HG03103 (cell line): ENCODE results near the gene GTF3C5.
"Not testable (repeated sequence)": the region's sequence is repeated elsewhere in the genome, so short reads cannot be mapped to it uniquely, and the experiment has no call there.

ENCODE experiments used
- ATAC-seq: cut with Tn5 transposase; IDR thresholded peaks from one replicate; pipeline ENCODE4 v1.9.1; 2021; ENCODE audit warnings: low read depth; ENCODE audit not compliant: unreplicated experiment

GTF3C5 gene

DNA sequence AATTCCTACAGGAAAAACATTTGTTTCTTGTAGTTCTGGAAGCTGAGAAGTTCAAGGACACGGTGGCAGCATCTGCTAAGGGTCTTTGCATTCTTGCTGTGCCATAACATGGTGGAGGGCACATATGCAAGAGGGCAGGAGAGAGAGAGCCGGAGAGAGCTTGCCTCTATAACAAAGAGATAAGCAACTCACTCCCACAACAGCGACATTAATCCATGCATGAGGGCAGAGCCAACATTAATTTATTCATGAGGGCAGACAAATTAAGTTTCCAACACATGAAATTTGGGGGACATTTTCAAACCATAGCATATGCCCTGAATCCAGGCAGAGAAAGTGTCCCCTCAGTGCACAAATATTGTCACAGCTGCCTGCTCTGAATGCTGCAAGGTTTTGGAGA is 4.4 kb upstream of the GTF3C5 start:
- ATAC-seq: no peak

DNA sequence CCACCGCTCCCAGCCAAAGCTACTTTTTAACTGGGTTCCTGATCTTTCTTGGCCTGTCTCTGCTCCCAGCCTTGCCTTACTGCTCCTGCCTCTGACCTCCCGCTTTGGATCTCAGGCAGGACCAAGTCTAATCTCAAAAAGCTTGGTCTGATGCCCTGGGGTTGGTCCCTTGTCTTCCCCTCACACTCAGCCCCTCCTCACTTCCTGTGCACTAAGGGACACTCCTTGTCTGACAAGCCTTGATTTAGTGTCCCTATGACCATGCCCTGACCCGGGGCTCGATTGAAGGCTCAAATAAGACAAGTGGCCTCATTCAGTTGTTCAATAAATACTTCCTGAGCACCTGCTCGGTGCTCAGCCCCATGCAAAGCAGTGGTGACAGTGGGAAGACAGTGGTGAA is 3.7 kb upstream of the GTF3C5 start:
- ATAC-seq: no peak

DNA sequence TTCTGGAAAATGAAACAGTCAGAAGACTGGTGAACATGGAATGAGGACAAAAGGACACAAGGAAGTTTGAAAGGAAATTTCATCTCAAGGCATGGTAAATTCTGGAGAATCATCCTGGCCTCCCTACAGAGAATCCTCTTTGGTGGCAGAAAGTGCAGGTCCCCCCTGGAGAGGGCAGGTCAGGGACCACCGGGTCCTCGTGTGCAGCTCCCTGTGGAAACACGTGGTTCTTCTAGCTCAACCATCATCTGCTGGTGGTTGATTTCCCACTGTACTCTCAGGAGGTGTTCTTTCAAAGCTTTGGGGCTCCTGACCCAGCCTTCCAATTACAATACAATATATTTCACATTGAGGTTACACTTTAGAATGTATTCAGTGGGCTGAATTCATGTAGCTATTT is 2.6 kb upstream of the GTF3C5 start:
- ATAC-seq: no peak

DNA sequence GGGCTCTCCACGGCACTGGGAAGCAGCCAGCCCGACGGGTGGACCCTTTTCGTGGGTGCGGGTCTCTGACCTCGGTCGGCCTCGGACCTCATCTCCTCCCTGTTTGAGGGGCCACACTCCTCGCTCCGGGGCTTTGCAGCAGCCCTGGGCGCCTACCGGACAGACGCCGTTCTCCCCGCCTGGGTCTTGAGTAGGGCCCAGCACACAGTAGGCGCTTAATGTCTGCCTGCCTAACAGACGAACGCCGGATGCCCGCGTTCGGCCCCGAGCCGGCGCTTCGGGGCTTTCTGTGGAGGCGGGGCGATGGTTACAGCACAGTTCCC is 842 bp upstream of the GTF3C5 start:
- no peak for ATAC-seq

DNA sequence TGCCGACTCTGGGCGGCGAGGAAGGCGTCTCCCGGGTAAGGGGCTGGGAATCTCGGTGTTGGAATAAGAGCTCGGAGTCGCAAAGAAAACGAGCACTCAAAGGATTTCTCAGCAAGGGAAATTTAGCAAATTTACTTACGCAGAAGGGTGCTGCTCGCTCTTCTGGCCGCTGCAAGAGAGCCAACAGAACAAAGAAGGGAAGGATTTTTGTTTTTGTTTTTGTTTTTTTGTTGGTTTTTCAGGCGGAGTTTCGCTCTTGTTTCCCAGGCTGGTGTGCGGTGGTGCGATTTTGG is 279 bp downstream of the GTF3C5 start:
- no peak for ATAC-seq

DNA sequence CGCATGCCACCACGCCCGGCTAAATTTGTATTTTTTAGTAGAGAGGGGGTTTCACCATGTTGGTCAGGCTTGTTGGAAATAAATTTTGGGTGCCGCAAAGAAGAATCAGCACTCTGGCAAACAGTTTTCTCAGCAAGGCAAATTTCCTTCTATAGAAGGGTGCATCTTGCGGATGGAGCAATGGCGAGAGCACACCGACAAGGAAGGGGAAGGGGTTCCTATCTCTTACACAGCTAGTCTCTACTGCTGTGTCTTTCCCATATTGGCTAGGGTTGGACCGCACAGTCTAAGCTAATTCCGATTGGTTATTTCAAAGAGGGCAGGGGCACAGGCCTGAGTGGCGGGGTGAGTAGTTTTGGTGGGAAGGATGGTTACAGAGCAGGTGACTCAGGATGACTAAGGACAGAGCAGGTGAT is 707 bp downstream of the GTF3C5 start:
- ATAC-seq: no peak

DNA sequence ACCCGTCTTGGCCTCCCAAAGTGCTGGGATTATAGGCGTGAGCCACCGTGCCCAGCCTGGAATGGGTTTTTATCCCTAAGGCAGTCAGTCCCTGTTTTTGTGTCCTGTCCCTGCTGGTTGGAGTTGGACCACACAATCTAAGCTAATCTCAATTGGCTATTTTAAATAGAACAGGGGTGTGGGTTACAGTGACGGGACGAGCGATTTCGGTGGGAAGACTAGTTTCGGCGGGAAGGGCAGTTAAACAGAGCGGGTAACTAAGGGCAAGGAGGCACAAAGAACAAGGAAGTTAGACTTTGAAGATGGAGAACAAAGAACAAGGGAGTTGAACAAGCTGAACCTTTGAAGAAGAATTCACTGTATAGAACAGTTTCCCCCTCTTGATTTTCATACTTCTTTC is 1.4 kb downstream of the GTF3C5 start:
- no peak for ATAC-seq

DNA sequence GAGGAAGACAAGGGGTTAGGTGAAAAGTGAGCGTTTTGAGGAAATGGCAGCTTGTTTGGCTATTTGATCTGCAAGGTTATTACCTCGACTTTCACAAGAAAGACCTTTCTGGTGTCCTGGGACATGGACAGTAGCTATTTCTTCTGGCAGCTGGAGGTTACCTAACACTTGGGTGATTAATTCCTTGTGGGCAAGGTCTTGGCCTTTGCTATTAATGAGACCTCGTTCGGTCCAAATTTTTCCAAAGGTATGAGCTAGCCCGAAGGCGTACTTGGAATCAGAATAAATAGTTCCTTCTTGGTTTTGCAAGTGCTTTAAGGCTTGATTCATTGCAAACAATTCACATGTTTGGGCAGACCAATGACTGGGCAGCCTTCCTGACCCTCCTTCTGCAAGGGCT is 4.9 kb downstream of the GTF3C5 start:
- ATAC-seq: no peak

DNA sequence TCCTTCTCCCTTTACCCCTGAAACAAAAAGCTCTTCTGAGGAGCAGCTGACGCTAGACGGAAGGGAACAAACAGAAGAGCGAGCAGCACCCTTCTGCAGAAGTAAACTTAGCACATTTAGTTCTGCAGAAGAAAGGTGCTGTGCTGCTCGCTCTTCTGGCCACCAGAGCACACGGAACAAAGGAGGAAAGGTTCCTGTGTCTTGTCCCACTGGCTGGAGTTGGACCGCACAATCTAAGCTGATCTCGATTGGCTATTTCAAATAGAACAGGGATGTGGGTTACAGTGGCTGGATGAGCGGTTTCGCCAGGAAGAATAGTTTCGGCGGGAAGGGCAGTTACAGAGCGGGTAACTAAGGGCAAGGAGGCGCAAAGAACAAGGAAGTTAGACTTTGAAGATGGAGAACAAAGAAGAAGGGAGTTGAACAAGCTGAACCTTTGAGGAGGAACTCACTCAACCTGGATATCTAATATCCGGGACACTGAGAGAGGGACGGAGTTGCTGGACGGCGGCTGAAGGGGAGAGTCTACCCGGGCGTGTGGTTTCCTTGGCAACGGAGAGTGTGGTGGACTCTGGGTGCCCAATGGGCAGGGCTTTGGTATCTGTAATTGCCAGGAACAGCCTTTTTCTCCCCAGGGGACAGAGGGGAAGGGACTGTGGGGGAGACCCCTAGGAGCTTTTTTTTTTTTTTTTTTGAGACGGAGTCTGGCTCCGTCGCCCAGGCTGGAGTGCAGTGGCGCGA is 7.1 kb downstream of the GTF3C5 start:
- no peak for ATAC-seq

DNA sequence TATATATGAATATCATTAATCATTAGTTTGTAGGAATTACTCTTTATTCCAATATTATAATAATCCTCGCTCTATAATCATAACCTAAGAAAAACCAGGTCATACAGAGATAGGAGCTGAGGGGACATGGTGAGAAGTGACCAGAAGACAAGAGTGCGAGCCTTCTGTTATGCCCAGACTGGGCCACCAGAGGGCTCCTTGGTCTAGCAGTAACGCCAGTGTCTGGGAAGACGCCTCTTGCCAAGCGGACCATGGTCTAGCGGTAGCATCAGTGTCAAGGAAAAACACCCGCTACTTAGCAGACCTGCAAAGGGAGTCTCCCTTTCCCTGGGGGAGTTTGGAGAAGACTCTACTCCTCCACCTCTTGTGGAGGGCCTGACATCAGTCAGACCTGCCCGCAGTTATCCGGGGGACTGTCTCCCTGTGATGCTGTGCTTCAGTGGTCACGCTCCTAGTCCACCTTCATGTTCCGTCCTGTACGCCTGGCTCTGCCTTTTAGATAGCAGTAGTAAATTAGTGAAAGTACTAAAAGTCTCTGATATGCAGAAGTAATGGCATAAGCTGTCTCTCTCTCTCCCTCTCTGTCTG is 10.2 kb downstream of the GTF3C5 start:
- not testable (repeated sequence) for ATAC-seq

DNA sequence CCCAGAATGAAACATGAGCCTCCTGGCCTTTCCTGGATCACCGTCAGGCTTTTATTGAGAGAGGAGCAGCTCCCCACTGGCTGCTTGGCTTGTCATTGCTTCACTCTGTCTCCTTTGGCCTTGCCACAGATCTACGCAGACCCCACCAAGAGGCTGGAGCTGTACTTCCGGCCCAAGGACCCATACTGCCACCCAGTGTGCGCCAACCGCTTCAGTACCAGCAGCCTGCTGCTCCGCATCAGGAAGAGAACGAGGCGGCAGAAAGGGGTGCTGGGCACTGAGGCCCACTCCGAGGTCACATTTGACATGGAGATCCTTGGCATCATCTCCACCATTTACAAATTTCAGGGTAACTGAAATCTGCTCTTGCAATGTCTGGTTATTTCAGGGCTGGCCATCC is 11.2 kb downstream of the GTF3C5 start:
- ATAC-seq: no peak

DNA sequence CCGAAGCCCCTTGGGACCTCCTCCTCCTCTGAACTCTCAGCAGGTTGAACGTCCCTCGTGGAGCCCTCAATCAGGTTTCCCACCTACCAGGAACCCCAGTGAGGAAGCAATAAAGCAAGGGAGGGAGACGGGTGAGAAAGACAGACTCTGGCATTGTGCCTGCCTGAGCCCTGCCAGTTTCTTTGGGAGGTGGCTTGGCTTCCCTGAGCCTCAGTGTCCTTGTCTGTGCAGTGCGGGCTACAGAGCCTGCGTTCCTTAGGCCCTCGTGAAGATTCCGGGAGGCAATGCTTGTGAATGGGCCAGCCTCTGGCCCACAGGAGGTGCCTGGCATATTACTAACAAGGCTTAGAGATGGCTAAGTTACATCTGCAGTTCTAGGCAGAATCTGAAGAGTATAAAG is 11.9 kb downstream of the GTF3C5 start:
- no peak for ATAC-seq

DNA sequence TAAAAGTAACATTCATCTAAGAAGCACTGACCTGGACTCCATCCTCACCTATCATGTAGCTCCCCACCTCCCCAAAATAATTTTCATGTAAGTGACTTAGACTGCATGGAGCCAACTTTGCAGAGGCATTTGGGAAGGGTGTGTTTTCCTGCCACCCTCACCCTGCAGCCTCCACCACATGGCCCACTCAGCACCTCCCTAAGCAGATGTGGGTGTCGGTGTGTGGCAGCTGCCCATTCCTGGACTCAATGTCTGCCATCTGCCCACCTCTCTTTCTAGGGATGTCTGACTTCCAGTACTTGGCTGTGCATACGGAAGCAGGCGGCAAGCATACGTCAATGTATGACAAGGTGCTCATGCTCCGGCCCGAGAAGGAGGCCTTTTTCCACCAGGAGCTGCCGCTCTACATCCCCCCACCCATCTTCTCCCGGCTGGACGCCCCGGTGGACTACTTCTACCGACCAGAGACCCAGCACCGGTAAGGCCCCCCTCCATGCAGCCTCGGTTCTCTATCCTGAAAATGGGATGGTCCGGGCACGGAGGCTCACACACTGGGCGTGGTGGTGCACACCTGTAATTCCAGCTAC is 12.7 kb downstream of the GTF3C5 start:
- ATAC-seq: no peak

DNA sequence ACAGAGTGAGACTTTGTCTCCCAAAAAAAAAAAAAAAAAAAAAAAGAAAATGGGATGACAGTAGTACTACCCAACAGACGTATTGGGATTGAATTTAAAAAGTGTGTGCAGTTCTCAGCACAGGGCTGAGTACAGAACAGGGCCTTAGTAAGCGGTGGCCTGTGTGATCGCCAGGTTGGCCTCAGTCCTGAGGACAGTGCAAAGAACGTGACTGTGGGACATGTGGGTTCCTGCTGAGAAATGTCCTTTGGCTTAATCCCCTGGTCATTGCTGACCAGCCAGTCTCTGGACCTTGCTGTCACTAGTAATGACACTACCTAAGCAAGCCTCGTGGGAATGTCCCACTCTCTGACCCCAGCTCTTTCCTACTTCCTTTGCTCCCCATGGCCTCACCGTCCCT is 13.3 kb downstream of the GTF3C5 start:
- no peak for ATAC-seq

DNA sequence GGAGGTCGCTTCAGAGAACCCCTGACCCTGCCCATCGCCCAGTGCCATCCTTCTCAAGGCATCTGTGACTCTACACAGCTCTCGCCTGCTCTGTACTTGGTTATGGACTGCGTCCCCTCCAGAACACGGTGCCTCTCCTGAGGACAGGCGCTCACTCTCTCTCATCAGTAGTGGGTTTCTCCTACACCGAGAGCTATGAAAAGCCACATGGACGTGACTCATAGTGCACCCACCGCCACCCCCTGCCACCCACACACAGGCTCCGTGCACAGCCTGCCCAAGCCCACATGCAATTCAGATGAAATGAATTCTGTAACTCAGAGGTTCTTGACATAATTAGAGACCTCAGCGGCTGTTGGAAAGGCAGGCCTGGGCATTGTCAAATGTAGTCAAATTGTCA is 13.9 kb downstream of the GTF3C5 start:
- ATAC-seq: no peak

DNA sequence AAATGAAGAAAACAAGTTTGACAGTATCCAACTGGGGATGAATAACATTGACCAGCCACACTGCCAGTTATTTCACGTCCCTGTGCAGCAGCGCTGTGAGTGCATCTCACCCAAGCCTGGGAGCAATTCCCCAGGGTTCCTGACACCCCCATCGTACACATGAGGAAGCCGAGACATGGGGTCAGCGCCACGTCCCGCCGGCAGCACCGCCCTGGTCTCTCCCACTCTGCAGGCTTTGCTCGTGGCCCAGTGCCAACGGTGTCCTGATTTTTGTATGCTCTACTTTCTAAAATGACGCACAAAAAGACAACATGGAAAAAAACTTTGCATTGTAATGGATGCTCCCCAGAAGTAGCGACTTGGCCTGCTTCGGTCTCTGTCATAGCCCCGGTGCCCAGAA is 14.3 kb downstream of the GTF3C5 start:
- no peak for ATAC-seq

DNA sequence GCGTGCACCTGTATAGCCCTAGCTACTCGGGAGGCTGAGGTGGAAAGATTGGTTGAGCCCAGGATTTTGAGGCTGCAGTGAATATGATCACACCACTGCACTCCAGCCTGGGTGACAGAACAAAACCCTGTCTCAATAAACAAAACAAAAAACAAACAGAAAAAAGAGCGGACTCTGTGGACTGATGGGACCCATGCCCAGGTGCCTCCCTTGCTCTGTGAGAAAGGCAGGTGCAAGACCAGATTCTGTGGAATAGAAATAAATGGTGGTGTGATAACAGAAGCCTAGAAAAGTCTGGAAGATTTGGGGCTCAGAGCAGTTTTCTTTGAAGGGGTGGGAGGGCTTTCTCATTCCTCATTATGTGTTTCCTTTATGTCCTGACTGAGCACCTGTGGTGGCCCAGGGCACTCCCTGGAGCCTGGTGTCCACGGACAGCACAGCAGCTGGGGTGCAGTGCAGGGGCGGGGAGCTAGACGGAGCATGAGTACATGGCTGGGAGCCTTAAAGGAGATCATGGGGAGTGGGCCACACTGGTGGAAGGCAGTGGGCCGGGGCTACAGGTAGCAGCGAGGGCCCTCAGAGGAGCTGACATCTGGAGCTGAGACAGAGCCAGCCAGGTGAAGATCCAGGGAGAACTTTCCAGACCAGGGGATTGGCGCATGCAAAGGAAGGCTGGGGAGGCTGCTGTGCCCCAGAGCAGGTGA is 15.6 kb downstream of the GTF3C5 start:
- ATAC-seq: no peak

DNA sequence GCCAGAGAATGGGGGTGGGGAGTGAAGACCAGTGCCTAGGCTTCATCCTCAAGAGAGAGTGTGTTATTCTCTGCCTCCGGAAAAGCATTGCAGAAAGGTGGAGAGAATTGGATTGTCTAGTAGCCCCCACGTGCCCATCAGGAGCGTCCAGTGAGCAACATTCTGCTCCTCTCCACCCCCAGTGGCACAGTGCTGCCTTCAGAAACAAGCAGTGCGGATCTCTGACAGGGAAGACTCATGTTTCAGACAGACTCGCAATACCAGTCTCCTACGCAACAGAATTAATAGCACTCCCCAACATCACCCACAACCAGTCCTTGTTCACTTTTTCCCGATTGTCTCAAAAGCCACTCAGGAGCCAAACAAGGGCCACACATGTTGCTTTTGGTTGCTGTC is 16.1 kb downstream of the GTF3C5 start:
- no peak for ATAC-seq

DNA sequence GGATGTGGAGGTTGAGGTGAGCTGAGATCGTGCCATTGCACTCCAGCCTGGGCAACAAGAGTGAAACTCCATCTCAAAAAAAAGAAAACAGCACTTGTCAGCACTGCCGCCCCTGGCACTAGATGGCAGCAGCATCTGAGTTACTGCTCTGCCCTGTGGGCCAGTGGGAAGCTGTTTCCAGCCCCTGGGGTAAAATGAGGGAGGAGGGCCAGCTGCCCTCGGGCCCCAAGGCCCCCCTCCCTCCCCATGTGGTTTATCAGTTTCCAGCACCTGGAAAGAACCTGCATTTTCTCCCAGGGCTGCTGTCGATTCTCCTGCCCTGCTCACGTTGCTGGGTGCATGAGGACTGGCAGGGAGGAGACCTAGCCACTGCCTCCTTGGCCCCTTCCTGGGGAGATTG is 17.8 kb downstream of the GTF3C5 start:
- no peak for ATAC-seq

DNA sequence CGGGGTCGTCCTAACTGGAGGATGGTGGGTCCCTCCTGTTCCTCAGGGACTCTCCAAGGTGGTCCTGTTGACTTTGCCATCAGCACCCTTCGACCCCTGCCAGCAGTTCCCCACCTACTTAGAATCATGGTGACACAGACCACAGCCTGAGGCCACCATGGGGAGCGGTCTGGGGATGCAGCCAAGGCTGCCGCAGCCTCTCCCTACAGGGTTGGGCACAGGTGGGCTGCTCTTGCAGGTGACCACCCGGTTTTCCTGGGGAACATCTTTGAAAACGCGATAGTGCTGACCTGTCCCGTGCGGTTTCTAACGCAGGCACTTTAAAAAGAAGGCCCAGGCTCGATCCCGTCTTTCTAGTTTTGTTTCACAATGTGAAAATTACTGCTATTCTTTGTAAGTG is 18.2 kb downstream of the GTF3C5 start:
- ATAC-seq: no peak

DNA sequence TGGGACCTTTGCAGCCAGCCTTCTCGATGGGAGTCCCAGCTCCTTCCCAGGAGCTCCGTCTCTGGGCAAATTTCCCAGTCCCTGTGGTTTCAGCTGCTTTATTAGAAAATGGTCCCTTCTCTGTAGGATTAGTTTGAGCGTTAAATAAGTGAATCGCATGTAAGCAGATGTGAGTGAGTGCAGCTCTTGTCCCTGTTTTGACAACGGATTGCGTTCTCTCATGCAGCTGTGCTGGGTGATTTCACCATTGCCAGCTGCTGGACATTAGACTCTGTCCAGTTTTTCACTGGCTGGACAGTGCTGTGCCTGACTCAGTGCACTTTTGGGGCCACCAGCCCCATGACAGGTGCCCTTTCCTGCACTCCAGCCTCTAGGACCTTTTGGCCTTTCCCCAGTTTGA is 19.3 kb downstream of the GTF3C5 start:
- no peak for ATAC-seq

DNA sequence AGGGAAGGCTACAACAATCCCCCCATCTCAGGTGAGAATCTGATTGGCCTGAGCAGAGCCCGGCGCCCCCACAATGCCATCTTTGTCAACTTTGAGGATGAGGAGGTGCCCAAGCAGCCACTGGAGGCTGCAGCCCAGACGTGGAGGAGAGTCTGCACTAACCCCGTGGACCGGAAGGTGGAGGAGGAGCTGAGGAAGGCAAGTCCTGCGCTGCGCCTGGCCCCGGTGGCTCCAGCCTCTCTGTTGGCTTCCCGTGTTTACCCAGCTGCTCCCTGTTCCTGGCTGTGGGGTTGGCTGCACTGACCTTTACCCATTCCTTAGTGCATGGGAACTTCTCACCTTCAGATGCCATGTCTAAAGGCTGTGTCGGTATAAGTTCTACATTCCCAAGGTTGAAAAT is 20.0 kb downstream of the GTF3C5 start:
- no peak for ATAC-seq
